Fibroblast of skin of back (primary cell): ENCODE results near the gene GOLGA6L10.
"Not testable (repeated sequence)": the region's sequence is repeated elsewhere in the genome, so short reads cannot be mapped to it uniquely, and the experiment has no call there.

ENCODE experiments used
- DNase-seq: peaks from one replicate; pipeline ENCODE4 v3.0.0-alpha.2; 2013

GOLGA6L10 gene

DNA sequence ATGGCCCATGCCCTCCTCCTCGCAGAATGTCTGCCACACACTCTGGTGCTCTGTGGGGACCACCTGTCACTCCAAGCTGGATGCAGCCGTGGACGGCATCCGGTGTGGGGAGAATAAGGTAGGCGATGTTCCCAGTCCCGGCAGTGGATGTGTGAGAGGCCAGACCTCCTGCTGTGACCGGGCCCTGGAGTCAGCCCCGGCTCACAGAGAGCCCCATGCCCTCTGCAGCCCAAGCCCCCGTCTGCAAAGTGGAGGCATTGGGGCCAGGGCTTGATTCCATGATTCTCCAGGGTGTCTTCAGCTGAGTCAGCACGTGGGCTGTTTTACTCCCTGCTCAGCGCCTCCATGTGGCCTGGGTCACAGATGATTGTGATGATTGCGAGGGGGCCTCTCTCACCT lies 32.2 kb downstream of the GOLGA6L10 start:
- no peak for DNase-seq

DNA sequence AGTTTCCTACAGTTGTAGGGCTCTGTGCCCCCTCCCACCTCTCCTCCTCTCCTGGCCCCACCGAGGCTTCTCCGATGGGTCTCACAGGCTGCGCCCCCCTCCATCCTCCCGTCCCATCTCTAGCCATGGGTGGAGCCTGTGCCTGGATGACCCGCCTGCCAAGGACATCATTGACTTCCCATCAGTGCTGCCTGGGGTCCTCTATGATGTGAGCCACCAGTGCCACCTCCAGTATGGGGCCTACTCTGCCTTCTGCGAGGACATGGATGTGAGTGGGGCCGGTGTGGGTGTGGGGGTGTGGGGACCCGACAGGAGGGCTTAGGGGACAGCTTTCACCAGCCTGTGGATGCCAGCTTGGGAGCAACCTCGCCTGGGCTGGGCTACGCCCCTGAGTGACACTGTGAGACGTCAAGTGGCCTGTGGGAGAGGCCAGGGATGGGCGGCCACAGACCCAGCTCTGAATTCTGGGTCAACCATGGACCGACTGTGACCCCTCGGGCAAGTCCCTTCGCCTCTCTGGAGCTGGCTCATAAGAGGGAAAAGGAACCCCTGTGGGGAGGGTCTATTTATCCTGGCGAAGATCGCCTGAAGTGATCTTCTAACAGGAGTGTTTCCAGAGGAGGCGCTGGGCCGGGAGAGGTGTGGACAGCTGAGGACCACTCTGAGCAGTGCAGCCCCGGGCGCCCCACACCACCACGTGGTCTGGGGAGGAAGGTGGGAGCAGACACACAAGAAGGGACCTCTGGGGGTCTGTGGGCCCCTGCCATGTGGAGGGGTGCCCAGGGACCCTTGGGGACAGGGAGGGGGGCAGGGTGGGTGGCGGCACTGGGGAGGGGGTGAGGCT lies 32.8 kb downstream of the GOLGA6L10 start:
- not testable (repeated sequence) for DNase-seq

GRCh38 chr15:82315519-82316246 lies 33.6 kb downstream of the GOLGA6L10 start:
- DNase-seq: no peak

DNA sequence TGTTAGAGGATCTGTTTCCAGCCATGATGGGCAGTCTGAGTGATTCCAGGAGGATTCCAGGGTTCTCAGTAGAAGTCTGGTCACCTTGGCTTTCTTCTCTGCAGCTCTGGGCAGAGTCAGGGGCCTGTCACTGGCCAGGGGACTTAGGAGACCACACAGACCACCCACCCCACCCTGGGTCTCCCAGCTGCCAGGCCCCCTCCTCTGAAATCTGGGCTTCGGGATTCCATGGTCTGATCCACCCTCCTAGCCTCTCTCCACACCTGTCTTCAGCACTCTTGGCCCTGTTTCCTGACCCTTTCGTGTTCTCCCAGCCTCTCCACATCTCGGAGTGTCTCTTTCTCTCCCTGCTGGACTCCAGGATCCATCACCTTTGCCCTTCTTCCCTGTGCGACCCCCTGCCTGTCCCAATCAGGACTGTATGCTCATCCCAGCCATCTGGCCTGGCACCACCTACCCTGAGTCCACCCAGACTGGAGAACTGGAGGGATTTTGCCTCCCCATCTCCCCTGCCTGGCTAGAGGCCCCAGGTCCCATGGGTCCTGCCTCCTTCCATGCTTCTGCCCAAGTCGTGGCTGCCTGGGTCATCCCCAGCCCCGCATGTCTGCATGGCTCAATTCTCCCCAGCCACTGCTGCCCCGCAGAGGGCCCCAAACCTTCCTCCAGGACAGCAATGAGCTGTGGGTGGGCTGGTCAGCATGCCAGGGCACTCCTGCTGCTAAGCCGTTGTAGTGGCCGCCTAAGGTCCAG lies 34.3 kb downstream of the GOLGA6L10 start:
- DNase-seq: no peak

GRCh38 chr15:82313951-82314768 lies 35.1 kb downstream of the GOLGA6L10 start:
- DNase-seq: not testable (repeated sequence)

DNA sequence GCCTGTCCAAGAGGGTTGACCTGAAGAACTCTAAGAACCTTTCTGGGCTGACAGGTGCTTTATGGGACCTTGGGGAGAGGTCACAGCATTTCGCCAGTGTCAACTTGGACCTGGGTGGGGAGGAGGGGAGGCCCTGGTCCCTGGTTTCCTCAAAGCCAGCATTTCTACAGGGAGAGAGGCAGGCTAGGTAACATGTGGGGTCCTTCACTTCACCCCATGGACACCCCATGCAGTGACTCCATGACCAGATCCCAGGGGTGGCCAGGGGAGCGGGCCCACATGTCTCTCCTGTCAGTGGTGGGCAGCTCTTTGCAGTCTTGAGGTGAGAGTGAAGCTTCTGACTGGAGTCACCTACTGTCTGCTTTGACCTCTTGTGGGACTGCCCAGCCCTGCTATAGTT lies 35.8 kb downstream of the GOLGA6L10 start:
- DNase-seq: no peak

DNA sequence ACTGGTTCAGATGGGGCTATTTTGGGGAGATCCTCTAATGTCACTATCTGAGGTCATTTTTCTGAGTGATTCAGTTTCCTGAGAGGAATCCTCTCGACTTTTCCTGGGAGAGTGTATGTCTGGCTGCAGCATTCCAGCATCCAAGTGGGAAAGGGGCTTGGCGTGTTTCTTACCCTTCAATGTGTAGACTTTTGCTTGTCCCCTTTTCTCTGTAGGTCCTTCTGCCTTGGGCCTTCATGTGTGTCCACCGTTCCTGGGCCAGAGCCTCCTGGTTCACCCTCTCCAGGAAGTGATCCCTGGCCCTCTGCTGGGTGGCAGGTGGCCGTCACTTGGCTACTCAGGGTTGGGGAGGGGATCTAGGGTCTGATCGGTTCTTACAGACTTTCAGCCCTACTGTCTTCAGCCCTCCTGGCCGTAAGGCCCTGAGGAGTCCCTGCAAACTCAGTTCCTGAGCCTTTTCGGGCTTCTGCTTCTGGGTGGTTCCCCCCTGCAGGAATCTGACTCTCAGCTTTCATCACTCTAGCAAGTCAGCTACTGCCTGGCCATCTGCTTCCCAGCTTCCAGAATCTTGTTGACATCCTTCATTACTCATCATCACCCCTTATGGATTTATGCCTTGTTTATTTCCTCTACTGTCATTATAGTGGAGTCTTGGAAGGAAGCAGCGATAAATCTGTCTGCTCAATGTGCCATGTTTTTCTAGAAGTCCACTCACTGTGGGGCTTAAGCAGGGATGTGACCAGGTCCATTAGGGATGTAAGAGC lies 36.5 kb downstream of the GOLGA6L10 start:
- DNase-seq: peak; percentile 32

- not testable (repeated sequence) for DNase-seq
Observed at GRCh38 chr15:82311321-82311720, 38.0 kb downstream of the GOLGA6L10 start.

DNA sequence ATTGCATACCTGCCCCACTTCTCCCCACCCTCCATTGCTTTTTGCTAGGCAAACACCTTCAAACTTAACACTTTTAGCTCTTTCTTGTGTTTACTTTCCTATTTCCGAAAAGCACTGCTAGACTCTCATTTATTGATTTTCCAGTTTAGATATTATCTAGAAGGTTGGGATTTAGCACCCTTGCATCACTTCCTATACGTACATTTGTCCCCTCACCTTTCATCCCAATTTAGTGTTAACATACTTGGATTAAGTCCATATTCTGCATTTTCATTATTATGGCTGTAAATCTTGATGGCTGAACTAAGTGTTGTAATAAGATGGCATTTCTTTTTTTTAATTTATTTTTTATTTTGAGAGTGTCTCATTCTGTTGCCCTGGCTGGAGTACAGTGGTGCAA lies 39.5 kb downstream of the GOLGA6L10 start:
- DNase-seq: no peak

- no peak for DNase-seq
Observed at GRCh38 chr15:82307714-82308081, 41.6 kb downstream of the GOLGA6L10 start.

DNA sequence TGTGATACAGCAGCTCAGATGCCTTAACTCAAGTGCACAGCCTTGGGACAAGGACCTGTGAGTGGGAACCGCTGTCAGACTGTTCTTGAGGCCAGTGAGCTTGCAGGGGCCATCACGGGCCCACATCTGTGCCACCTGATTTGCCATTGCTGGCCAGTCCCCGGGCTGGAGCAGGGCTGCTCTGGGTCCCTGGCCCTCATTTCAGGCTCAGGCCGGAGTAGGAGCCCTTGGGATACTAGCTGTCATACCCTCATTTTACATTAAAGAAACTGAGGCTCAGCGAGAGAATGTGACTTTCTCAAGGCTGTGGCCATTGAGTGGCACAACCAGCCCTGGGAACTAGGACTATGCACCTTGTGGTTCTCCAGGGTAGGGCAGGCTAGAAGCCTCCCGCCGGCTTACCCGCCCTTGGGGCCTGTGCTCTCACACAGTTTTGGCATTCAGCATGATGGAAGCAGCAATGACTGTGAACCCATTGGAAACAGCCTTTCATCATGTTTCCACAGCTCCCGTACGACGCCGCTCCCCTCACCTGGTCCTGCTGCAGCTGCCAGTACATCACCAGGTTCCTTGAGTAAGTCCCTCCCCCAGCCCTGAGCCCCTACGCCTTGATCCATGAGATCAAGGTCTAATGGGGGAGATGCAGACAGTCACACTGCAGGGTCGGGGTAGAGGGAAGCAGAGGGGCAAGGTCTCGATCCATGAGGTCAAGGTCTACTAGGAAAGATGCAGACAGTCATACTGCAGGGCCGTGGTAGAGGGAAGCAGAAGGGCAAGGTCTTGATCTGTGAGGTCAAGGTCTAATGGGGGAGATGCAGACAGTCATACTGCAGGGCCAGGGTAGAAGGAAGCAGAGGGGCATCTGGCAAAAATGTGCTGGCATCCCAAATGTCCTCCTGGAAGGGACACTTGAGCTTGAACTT lies 42.2 kb downstream of the GOLGA6L10 start:
- DNase-seq: no peak

DNA sequence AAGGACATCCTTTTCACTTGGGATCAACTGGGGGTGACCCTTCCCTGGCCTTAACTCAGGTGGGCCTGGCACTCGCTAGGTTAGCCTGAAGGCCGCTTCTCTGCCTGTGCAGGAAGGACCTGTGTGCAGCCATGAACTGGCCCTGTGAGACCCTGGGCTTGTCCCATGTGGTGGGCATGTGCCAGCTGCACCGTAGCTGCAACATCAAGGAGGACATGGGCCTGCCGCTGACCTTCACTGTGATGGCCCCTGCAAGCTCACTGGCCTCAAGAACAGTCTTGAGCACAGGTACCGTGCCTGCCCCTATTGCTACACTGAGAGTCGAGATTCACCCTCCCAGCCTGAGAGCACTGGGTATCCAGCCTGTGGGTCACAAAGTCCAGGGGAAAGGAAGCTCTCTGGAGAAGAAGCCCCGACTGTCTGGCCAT lies 43.6 kb downstream of the GOLGA6L10 start:
- no peak for DNase-seq

DNA sequence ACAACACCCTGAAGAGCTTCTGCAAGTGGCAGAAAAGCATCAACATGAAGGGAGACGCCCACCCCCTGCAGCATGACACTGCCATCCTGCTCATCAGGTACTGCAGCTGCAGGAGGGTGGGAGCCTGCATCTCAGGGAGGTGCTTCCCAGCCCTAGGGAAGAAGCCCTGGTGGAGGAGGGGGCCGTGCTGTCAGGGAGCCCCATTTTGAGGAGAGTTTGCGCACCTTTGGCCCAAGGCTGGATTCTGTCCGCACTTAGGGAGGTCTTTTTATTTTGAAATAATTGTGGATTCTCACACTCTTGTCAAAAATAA lies 44.5 kb downstream of the GOLGA6L10 start:
- no peak for DNase-seq

GRCh38 chr15:82303956-82304777 lies 45.1 kb downstream of the GOLGA6L10 start:
- DNase-seq: no peak

DNA sequence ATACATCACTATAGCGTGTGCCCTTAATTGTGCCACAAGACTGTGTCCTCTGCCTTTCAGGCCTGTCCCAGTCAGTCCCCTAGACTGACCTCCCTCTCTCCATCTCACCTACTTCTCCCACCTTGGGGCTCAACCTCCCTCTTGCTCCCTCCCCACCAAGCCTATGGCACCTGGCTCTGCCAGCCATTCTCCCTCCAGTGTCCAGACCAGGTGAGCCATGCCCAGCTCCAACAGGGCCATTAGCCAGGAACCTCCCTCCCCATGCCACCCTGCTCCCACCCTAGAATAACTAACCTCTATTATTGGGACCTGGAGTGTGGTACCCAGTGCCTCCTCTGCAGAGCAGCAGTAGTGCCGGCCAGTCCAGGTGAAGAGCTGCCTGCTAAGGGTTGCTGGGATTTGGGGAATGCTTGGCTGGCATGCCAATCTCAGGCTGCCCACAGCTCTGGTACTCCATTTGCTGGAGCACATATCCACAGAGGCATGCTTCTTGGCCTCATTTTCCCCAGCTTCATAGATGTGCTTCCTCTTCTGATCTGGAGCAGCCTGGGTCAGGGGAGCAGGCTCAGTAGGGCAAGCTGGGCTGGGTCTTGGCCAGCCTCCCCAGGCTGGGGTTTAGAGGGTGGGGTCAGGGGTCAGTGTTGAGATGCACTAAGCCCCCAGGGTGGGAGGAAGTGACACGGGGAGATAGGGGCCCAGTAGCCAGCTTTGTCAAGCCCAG lies 47.8 kb downstream of the GOLGA6L10 start:
- DNase-seq: no peak

DNA sequence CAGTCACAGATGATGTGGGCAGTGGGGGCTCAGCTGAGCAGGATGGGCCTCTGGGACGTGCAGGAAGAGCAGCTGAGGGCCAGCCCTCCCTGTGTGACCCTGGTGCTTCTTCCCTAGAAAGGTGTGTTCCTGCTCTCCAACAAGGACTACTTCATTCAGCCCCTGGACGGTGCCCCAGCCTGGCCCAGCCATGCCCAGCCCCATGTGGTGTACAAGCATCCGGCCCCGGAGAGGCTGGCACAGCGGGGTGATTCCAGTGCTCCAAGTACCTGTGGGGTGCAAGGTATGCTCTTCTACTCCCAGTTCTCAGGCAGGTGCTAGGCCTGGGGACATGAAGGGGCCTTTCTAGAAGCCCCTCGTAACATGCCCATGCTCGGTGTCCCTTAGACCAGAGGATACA lies 48.4 kb downstream of the GOLGA6L10 start:
- DNase-seq: no peak

GRCh38 chr15:82300326-82300725 lies 48.9 kb downstream of the GOLGA6L10 start:
- peak; percentile 7 for DNase-seq

DNA sequence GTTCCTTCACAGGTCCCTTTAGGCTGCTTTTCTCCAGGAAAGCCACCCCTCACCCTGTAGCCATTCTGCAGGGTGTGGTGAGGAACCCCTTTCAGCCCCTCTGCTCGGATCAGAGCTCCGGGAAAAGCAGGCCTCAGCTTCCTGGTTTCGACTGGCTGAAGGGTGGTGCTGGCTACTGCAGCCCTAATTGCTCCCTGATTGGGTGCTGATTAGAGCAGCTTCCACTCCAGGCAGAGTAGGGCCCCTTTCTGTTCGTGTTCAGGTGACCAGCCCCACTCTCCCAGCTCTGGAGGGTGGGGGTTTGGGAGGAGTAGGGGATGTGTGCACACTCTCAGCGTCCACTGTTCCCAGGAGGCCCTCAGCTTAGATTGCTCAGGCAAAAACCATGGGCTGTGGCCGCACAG lies 49.8 kb downstream of the GOLGA6L10 start:
- not testable (repeated sequence) for DNase-seq

DNA sequence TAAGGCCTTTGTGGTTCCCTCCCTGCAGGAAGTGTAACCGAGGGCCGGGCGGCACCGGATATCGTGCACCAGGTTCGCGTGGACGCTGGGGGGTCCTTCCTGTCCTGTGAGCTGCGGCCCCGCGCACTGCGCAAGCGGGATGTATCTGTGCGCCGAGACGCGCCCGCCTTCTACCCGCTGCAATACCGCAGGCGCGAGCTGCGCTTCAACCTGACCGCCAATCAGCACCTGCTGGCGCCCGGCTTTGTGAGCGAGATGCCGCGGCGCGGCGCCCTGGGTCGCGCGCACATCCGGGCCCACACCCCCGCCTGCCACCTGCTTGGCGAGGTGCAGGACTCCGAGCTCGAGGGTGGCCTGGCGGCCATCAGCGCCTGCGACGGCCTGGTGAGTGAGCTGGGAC lies 50.8 kb downstream of the GOLGA6L10 start:
- DNase-seq: no peak
